ENCODE results near the gene HSD17B4.
A peak's percentile ranks its signal among the peaks of the same experiment; 100 is the strongest.
"Not testable (repeated sequence)": the region's sequence is repeated elsewhere in the genome, so short reads cannot be mapped to it uniquely, and the experiment has no call there.

HSD17B4 gene

DNA sequence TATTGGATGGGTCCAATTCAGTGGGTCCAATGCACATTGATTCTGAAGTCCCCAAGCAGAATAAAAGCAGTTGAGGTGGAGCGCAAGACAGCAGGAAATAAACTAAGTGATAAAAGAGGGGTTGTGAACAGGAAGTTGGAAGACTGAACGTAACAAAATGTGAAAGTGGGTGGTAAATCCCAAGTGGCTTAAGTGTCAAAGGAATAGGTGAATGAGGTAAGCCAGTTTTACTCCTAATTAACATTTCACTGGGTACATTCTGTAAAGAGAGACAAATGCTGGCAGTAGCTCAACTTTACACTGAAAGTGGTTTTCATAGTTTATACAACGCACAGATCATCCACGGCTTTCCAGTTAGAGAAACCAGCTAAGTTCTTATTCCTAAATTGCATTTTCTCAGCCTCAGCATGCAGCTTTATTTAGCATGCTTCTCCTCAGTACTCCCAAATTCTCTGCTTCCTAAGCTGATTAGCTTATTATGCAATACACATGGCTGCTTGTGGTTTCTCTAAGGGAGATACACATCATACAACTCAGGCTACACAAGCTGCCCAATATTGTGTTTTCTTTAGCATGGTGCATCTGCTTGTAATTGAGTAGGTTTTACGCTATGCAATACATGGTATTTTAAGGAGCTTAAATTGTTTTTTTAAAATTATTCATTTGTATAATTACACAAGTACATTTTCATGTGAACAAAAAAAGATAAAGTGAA is 34.2 kb upstream of the HSD17B4 start:
- Histone ChIP-seq H3K4me1 (ENCODE audit: control insufficient read depth, insufficient read depth, low read length) (peaks cover 1% of the 10 kb centered on the region), H3K9me3 (ENCODE audit: control insufficient read depth, low read length) (no peaks in the 10 kb centered on the region), H3K4me3 (ENCODE audit: low read length) (no peak overlapping the region), H3K9ac (ENCODE audit: low read length) (no peak overlapping the region), H3K27me3 (ENCODE audit: control insufficient read depth, insufficient read depth, low read length) (no peaks in the 10 kb centered on the region), H3K36me3 (ENCODE audit: control insufficient read depth, insufficient read depth, low read length) (no peaks in the 10 kb centered on the region)

DNA sequence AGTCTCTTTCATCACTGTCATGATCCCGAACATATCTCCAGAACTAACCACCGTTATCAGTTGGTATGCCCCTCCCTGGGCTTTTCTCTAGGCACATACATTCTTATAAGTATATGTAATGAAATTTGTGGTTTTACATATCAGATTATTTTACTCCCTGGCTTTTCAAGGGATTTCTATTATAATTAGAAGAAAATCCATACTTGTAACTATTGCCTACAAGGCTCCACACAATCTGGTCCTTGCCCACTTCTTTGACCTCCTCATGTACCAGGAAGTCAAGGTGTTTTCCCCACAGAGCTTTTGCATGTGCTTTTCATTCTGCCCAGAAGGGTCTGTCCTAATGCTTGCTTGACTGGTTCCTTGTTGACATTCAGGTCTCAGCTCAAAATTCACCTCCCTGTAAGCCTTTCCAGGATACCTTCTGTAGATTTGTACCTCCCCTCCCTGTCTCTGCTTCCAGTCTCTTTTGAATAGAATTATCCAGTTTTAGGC is 33.6 kb upstream of the HSD17B4 start:
- Histone ChIP-seq H3K4me1 (ENCODE audit: control insufficient read depth, insufficient read depth, low read length) (no peaks in the 10 kb centered on the region), H3K27me3 (ENCODE audit: control insufficient read depth, insufficient read depth, low read length) (no peaks in the 10 kb centered on the region), H3K4me3 (ENCODE audit: low read length) (no peak overlapping the region), H3K9ac (ENCODE audit: low read length) (no peak overlapping the region), H3K36me3 (ENCODE audit: control insufficient read depth, insufficient read depth, low read length) (no peaks in the 10 kb centered on the region), H3K9me3 (ENCODE audit: control insufficient read depth, low read length) (no peaks in the 10 kb centered on the region)

DNA sequence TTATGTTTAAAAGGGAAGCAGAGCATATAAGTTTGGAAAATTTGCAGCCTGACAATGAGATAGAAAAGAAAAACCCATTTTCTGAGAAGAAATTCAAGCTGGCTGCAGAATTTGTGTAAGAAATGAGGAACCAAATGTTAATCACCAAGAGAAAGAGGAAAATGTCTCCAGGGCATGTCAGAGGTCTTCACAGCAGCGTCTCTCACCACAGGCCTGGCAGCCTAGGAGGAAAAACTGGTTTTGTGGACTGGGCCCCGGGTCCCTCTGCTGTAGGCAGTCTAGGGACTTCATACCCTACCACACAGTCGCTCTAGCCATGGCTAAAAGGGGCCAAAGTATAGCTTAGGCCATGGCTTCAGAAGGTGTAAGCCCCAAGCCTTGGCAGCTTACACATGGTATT is 32.1 kb upstream of the HSD17B4 start:
- H3K4me1 ChIP-seq (ENCODE audit: control insufficient read depth, insufficient read depth, low read length): no peaks in the 10 kb centered on the region
- no peaks in the 10 kb centered on the region for H3K9me3 ChIP-seq (ENCODE audit: control insufficient read depth, low read length)
- no peaks in the 10 kb centered on the region for H3K27me3 ChIP-seq (ENCODE audit: control insufficient read depth, insufficient read depth, low read length)
- no peak overlapping the region for H3K9ac ChIP-seq (ENCODE audit: low read length)
- H3K4me3 ChIP-seq (ENCODE audit: low read length): no peak overlapping the region
- no peaks in the 10 kb centered on the region for H3K36me3 ChIP-seq (ENCODE audit: control insufficient read depth, insufficient read depth, low read length)

DNA sequence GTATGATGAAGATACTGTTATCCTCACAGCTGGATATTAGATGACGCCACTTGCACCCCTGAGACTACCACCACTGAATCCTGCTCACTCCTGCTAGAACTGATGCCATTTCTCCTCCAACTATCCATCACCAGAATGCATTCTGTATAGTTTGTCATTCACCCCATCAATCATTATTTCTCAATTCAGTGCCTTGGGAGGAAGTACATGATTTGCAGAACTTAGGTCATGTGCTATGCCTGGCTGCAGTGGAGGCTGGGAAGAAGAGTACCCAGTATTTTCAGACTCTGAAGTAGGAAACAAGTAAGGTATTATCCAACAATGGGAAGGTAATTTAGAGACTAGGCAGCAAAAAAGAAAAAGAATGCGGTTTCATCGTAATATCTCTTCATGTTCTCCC is 26.2 kb upstream of the HSD17B4 start:
- no peak overlapping the region for H3K4me3 ChIP-seq (ENCODE audit: low read length)
- H3K9me3 ChIP-seq (ENCODE audit: control insufficient read depth, low read length): no peaks in the 10 kb centered on the region
- H3K9ac ChIP-seq (ENCODE audit: low read length): no peak overlapping the region
- H3K4me1 ChIP-seq (ENCODE audit: control insufficient read depth, insufficient read depth, low read length): peaks cover 13% of the 10 kb centered on the region
- H3K36me3 ChIP-seq (ENCODE audit: control insufficient read depth, insufficient read depth, low read length): no peaks in the 10 kb centered on the region
- no peaks in the 10 kb centered on the region for H3K27me3 ChIP-seq (ENCODE audit: control insufficient read depth, insufficient read depth, low read length)

DNA sequence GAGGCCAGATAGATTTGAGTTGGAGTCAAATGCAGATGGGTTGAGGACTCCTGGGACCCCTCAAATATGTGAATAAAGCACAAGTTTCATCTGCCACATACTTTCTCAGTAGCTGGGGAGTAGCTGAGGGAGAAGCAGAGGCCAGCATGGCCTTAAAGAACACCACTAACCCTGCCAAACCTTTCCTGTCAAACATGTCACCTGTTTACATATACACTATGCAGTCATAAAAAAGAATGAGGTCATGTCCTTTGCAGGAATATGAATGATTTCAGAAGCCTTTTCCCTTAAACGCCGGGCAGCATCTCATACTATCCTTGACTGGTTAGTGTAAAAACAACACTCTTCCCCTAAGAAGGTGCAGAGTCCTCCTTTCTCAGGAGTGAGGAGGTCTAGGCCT is 25.2 kb upstream of the HSD17B4 start:
- Histone ChIP-seq H3K27me3 (ENCODE audit: control insufficient read depth, insufficient read depth, low read length) (no peaks in the 10 kb centered on the region), H3K4me3 (ENCODE audit: low read length) (no peak overlapping the region), H3K4me1 (ENCODE audit: control insufficient read depth, insufficient read depth, low read length) (peaks cover 13% of the 10 kb centered on the region), H3K9me3 (ENCODE audit: control insufficient read depth, low read length) (no peaks in the 10 kb centered on the region), H3K36me3 (ENCODE audit: control insufficient read depth, insufficient read depth, low read length) (no peaks in the 10 kb centered on the region), H3K9ac (ENCODE audit: low read length) (no peak overlapping the region)

DNA sequence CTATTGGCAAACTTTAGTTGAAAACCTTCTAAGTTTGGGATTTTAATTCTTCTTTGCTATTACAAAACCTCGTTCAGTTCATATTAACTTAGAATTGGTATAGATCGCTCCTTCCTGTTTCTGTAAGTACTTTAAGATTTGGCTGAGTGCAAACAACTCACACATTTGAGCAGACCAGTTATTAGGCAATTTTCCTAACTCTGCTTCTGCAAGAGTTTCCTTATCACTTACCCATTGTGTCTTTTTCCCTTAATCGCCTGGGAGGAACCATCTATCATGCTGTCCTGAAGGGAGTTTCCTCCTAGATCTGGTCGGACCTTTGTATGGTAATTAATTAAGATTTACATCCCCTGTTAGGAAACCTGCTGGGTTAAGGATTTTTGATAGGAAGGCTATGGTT is 24.7 kb upstream of the HSD17B4 start:
- not testable (repeated sequence) for H3K27me3 ChIP-seq (ENCODE audit: control insufficient read depth, insufficient read depth, low read length); H3K36me3 ChIP-seq (ENCODE audit: control insufficient read depth, insufficient read depth, low read length); H3K9ac ChIP-seq (ENCODE audit: low read length); H3K9me3 ChIP-seq (ENCODE audit: control insufficient read depth, low read length); H3K4me3 ChIP-seq (ENCODE audit: low read length)
- peaks cover 13% of the 10 kb centered on the region for H3K4me1 ChIP-seq (ENCODE audit: control insufficient read depth, insufficient read depth, low read length)

DNA sequence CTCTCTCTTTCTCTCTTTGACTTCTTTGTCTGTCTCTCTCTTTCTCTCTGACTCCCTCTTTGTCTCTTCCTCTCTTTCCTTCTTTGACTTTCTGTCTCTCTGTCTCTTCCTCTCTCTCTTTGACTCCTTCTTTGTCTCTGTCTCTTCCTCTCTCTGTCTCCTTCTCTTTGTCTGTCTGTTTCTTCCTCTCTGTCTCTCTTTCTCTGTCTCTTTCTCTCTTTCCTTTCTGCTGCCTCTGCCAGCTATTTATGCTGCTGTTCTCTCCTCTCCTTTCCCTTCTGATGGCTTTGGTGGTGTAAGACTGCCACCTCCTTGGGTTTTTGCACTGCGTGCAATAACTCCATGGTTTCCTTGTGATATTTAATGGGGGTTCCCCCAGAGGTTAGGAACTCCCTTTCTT is 24.1 kb upstream of the HSD17B4 start:
- not testable (repeated sequence) for H3K36me3 ChIP-seq (ENCODE audit: control insufficient read depth, insufficient read depth, low read length); H3K4me3 ChIP-seq (ENCODE audit: low read length); H3K9ac ChIP-seq (ENCODE audit: low read length); H3K9me3 ChIP-seq (ENCODE audit: control insufficient read depth, low read length); H3K27me3 ChIP-seq (ENCODE audit: control insufficient read depth, insufficient read depth, low read length)
- peaks cover 13% of the 10 kb centered on the region for H3K4me1 ChIP-seq (ENCODE audit: control insufficient read depth, insufficient read depth, low read length)

DNA sequence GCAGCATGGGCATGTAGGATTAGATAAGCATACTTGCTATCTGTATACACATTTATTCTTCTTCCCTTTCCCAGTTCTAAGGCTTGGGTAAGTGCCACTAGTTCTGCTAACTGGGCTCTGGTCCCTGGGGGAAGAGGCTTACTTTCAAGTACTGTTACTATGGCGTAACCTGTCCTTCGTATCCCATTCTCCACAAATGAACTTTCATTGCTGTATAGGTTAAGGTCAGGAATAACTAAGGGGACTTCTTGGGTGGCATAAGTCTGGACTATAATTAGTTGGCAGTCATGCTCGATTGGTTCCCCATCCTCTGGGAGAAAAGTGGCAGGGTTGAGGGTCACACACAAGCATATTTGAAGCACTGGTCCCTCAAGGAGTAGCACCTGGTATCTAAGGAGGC is 23.7 kb upstream of the HSD17B4 start:
- not testable (repeated sequence) for H3K36me3 ChIP-seq (ENCODE audit: control insufficient read depth, insufficient read depth, low read length); H3K27me3 ChIP-seq (ENCODE audit: control insufficient read depth, insufficient read depth, low read length); H3K9ac ChIP-seq (ENCODE audit: low read length); H3K9me3 ChIP-seq (ENCODE audit: control insufficient read depth, low read length); H3K4me3 ChIP-seq (ENCODE audit: low read length)
- peaks cover 13% of the 10 kb centered on the region for H3K4me1 ChIP-seq (ENCODE audit: control insufficient read depth, insufficient read depth, low read length)

DNA sequence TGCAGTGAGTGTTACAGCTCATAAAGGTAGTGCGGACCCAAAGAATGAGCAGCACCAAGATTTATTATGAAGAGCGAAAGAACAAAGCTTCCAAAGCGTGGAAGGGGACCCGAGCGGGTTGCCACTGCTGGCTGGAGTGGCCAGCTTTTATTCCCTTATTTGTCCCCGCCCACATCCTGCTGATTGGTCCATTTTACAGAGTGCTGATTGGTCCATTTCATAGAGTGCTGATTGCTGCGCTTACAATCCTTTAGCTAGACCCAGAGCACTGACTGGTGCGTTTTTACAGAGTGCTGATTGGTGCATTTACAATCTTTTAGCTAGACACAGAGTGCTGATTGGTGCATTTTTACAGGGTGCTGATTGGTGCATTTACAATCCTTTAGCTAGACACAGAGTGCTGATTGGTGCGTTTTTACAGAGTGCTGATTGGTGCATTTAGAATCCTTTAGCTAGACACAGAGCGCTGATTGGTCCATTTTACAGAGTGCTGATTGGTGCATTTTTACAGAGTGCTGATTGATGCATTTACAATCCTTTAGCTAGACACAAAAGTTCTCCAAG is 19.5 kb upstream of the HSD17B4 start:
- not testable (repeated sequence) for H3K9me3 ChIP-seq (ENCODE audit: control insufficient read depth, low read length); H3K36me3 ChIP-seq (ENCODE audit: control insufficient read depth, insufficient read depth, low read length); H3K27me3 ChIP-seq (ENCODE audit: control insufficient read depth, insufficient read depth, low read length); H3K9ac ChIP-seq (ENCODE audit: low read length); H3K4me3 ChIP-seq (ENCODE audit: low read length)
- peaks cover 17% of the 10 kb centered on the region for H3K4me1 ChIP-seq (ENCODE audit: control insufficient read depth, insufficient read depth, low read length)

DNA sequence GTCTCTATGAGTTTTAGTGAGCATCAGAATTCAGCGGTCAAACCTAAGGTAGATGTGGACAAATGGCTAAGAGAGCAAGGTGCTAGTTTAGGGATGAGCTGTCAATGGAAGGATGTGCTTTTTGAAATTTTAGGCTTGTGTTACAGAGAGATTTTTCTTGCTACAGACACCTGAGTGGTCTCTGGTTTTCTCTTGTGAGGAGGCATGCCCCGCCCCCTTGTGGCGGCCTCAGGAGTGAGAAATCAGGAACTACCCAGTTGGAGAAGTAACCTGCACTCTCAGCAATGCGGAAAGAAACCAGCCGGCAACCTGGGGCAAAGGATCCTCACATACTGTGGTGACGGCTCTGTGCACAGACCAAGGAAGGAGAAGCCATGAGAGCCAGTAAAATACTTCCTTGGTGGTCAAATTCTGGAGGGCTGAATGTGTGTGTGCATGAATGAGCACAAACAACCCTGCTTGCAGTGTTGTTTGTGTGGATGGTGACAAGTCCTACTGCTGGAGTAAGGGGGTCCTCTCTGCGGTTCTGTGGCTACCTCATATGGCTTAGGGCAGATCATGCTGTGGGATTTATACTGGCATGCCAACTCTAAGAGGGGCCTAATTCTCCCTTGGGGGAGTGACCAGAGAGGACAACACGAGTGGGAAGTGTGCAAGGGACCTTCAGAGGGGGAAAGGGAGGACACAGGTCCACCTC is 16.7 kb upstream of the HSD17B4 start:
- H3K4me1 ChIP-seq (ENCODE audit: control insufficient read depth, insufficient read depth, low read length): peaks cover 9% of the 10 kb centered on the region
- H3K27me3 ChIP-seq (ENCODE audit: control insufficient read depth, insufficient read depth, low read length): no peaks in the 10 kb centered on the region
- H3K9ac ChIP-seq (ENCODE audit: low read length): peak overlapping the region; percentile 23
- H3K9me3 ChIP-seq (ENCODE audit: control insufficient read depth, low read length): no peaks in the 10 kb centered on the region
- H3K36me3 ChIP-seq (ENCODE audit: control insufficient read depth, insufficient read depth, low read length): no peaks in the 10 kb centered on the region
- H3K4me3 ChIP-seq (ENCODE audit: low read length): no peak overlapping the region

DNA sequence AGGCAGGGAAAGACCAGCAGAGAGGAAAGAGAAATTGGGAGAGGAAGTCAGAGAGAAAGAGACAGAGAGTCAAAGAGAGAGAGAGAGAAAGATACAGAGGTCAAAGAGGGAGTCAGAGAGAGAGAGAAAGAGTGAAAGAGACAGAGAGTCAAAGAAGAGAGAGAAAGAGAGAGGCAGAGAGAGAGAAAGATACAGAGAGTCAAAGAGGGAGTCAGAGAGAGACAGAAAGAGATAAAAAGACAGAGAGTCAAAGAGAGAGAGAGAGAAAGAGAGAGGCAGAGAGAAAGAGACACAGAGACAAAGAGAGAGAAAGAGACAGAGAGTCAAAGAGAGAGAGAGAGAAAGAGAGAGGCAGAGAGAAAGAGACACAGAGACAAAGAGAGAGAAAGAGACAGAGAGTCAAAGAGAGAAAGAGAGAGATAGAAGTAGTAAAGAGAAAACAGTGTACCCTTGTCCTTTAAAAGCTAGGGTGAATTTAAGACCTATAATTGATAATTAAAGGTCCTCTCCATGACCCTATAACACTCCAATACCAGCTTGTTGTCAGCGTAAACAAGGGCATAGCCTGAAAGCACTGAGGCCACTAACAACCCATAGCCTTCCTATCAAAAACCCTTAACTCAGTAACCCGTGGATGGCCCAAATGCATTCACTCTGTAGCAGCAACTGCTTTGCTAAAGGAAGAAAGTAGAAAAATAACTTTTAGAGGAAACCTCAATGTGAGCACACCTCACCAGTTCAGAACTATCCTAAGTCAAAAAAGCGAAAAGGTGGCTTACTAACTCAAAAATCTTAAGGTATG is 14.3 kb upstream of the HSD17B4 start:
- not testable (repeated sequence) for H3K9me3 ChIP-seq (ENCODE audit: control insufficient read depth, low read length); H3K36me3 ChIP-seq (ENCODE audit: control insufficient read depth, insufficient read depth, low read length); H3K9ac ChIP-seq (ENCODE audit: low read length)

DNA sequence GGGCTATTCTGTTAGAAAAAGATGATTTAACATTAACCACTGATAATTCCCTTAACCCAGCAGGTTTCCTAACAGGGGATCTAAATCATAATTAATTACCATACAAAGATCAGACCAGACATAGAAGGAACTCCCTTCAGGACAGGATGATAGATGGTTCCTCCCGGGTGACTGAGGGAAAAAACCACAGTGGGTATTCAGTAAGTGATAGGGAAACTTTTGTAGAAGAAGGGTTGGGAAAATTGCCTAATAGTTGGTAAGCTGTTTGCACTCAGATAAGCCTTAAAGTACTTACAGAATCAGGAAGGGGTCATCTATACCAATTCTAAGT is 13.7 kb upstream of the HSD17B4 start:
- H3K9me3 ChIP-seq (ENCODE audit: control insufficient read depth, low read length); H3K4me3 ChIP-seq (ENCODE audit: low read length); H3K27me3 ChIP-seq (ENCODE audit: control insufficient read depth, insufficient read depth, low read length); H3K36me3 ChIP-seq (ENCODE audit: control insufficient read depth, insufficient read depth, low read length); H3K4me1 ChIP-seq (ENCODE audit: control insufficient read depth, insufficient read depth, low read length); H3K9ac ChIP-seq (ENCODE audit: low read length): not testable (repeated sequence)

More for the DNA sequence above, 14.3 kb upstream of the HSD17B4 start:
- H3K4me1 ChIP-seq (ENCODE audit: control insufficient read depth, insufficient read depth, low read length); H3K27me3 ChIP-seq (ENCODE audit: control insufficient read depth, insufficient read depth, low read length); H3K4me3 ChIP-seq (ENCODE audit: low read length): not testable (repeated sequence)

Measured in mucosa of stomach (tissue), 1 donor.